Esophagus squamous epithelium (tissue), 4 donors: Measurements from ENCODE around the gene CREB3L2.

Experiments used
- CTCF ChIP-seq, 6 experiments: fragments of 450-650 bp in 4 of 6; fragments of 200-600 bp in 2 of 6; sonication (generic) in 2 of 6; IDR thresholded peaks; one replicate each; pipeline ENCODE4 v1.5.1; 2016 to 2019; ENCODE audit warnings: antibody characterized with exemption in 6 of 6, mild to moderate bottlenecking in 4 of 6, moderate library complexity in 4 of 6
- POLR2A ChIP-seq, 4 donors: fragments of 450-650 bp; IDR thresholded peaks; one replicate each; pipeline ENCODE4 v1.6.1; 2017; ENCODE audit warnings: antibody characterized with exemption in 4 of 4, mild to moderate bottlenecking in 4 of 4, moderate library complexity in 3 of 4

GRCh38 chr7:137974766-137975165 is 27.1 kb downstream of the CREB3L2 start:
- TF ChIP-seq POLR2A (IDR thresholded peaks at IDR 0.05), result no peak
- TF ChIP-seq CTCF (IDR thresholded peaks at IDR 0.05), result no peak
